PC-3 (cell line): ENCODE results near the gene HDAC4. TPM values are rescaled to one million over a fixed set of nuclear protein-coding genes. Genes with fewer than 3 reads are reported as not detected.

ENCODE experiments used
- ATAC-seq: fragments of 200-7000 bp; cut with Tn5 transposase; 2 replicates; pipeline ENCODE4 v1.9.1; 2020; ENCODE audit warnings: mild to moderate bottlenecking, moderate library complexity
- BruUV-seq: library from RNA; stranded (reverse); fragments of 400-500 nt; replicated peaks from 2 replicates; lab custom pipeline; 2021; lab: Mats Ljungman, UMichigan
- CTCF ChIA-PET: fragments of 300-600 bp; sonication (Branson Sonifier 250); formaldehyde crosslinking; loops from one replicate; lab custom pipeline; 2022; ENCODE audit warnings: antibody characterized with exemption; lab: Charles Lee
- POLR2A ChIA-PET: fragments of 300-600 bp; sonication (Branson Sonifier 250); formaldehyde crosslinking; loops from one replicate; lab custom pipeline; 2022; ENCODE audit warnings: antibody characterized with exemption; ENCODE audit not compliant: unreplicated experiment; lab: Charles Lee
- DNase-seq: peaks from one replicate; pipeline ENCODE4 v3.0.0-alpha.2; 2015
- H2AFZ ChIP-seq: fragments of 300-600 bp; sonication (generic); 2 replicates; pipeline ENCODE4 v1.6.0; 2016; ENCODE audit warnings: antibody characterized with exemption, low read length
- H3F3A ChIP-seq: fragments of 300-600 bp; sonication (generic); one replicate; pipeline ENCODE4 v1.6.0; 2017; ENCODE audit warnings: antibody characterized with exemption, low read length, control low read depth, mild to moderate bottlenecking; ENCODE audit not compliant: unreplicated experiment
- H3K27ac ChIP-seq: fragments of 300-600 bp; sonication (generic); 2 replicates; pipeline ENCODE4 v1.5.1; 2016; ENCODE audit warnings: mild to moderate bottlenecking, low read length
- H3K27me3 ChIP-seq: fragments of 300-600 bp; sonication (generic); 2 replicates; pipeline ENCODE4 v1.6.1; 2016; ENCODE audit warnings: low read length, mixed read lengths
- H3K36me3 ChIP-seq: fragments of 300-600 bp; sonication (generic); 2 replicates; pipeline ENCODE4 v1.6.1; 2016; ENCODE audit warnings: low read depth, mixed run types, low read length, mixed read lengths
- H3K4me1 ChIP-seq: fragments of 300-600 bp; sonication (generic); 2 replicates; pipeline ENCODE4 v1.5.1; 2016; ENCODE audit warnings: low read length; ENCODE audit not compliant: insufficient read depth
- H3K4me2 ChIP-seq: fragments of 300-600 bp; sonication (generic); 2 replicates; pipeline ENCODE4 v1.6.0; 2016; ENCODE audit warnings: low read length
- H3K4me3 ChIP-seq: fragments of 300-600 bp; sonication (generic); 2 replicates; pipeline ENCODE4 v1.5.1; 2016; ENCODE audit warnings: mild to moderate bottlenecking, low read length, mixed read lengths
- H3K79me2 ChIP-seq: fragments of 300-600 bp; sonication (generic); 2 replicates; pipeline ENCODE4 v1.6.1; 2017; ENCODE audit warnings: low read length, mixed read lengths
- H3K9ac ChIP-seq: fragments of 300-600 bp; sonication (generic); 2 replicates; pipeline ENCODE4 v1.6.0; 2016; ENCODE audit warnings: mild to moderate bottlenecking, low read length
- H3K9me2 ChIP-seq: fragments of 300-600 bp; sonication (generic); replicated peaks from 2 replicates; pipeline ENCODE4 v1.6.1; 2016; ENCODE audit warnings: mixed run types, low read length, mixed read lengths
- H3K9me3 ChIP-seq: fragments of 300-600 bp; sonication (generic); 2 replicates; pipeline ENCODE4 v1.6.1; 2016; ENCODE audit warnings: low read length, mixed read lengths
- H4K20me1 ChIP-seq: fragments of 300-600 bp; sonication (generic); 2 replicates; pipeline ENCODE4 v1.6.1; 2016; ENCODE audit warnings: low read length, mixed read lengths
- CTCF ChIP-seq: fragments of 300-600 bp; sonication (generic); conservative IDR thresholded peaks from 2 replicates; pipeline ENCODE4 v1.5.1; 2017; ENCODE audit warnings: antibody characterized with exemption, low read depth, mild to moderate bottlenecking, low read length
- EZH2 ChIP-seq: fragments of 300-600 bp; sonication (generic); IDR thresholded peaks from one replicate; pipeline ENCODE4 v1.6.1; 2017; ENCODE audit warnings: antibody characterized with exemption, mild to moderate bottlenecking, low read length; ENCODE audit not compliant: unreplicated experiment
- EZH2phosphoT487 ChIP-seq: fragments of 300-600 bp; sonication (generic); IDR thresholded peaks from 2 replicates; pipeline ENCODE4 v1.6.1; 2018; ENCODE audit warnings: mild to moderate bottlenecking, antibody characterized with exemption, low read length, borderline replicate concordance
- intact Hi-C: fragments of 100-400 bp; cut with micrococcal nuclease; formaldehyde crosslinking; loops from 2 replicates; pipeline ENCODE4 v1.9.0; 2023
- total RNA-seq: library from RNA; depleted of rRNA; stranded (reverse); fragments of >200 nt; gene quantifications from 2 replicates; pipeline ENCODE4 v1.2.3, GENCODE V29; 2014

The HDAC4 gene
- total RNA-seq, 1 experiment from 2014 or later: 8.5 TPM

- Histone ChIP-seq H4K20me1 (no peaks in the 10 kb centered on the region), H3K4me2 (no peak overlapping the region), H3K4me3 (no peak overlapping the region), H3K36me3 (no peaks in the 10 kb centered on the region), H3K79me2 (0 out of 2 replicates have a peak, but pooled peaks cover 1% of the 10 kb centered on the region), H3K4me1 (no peaks in the 10 kb centered on the region), H3K9me3 (no peaks in the 10 kb centered on the region), H3K27ac (no peak overlapping the region), H3K9me2 (no peaks in the 10 kb centered on the region), H2AFZ (no peak overlapping the region), H3K9ac (no peak overlapping the region), H3K27me3 (no peaks in the 10 kb centered on the region), H3F3A (no peaks in the 10 kb centered on the region)
- TF ChIP-seq CTCF (no peak), EZH2phosphoT487 (no peak), EZH2 (no peak)
- ChIA-PET POLR2A (no interaction called here), CTCF (no interaction called here)
- no TSS peak for BruUV-seq
- DNase-seq (no peak), ATAC-seq (no peak)
- intact Hi-C loops: no loop called here
Measured at GRCh38 chr2:239365782-239366435, 34.9 kb downstream of the HDAC4 start.

GRCh38 chr2:239365071-239365781, 35.6 kb downstream of the HDAC4 start:
- no peaks in the 10 kb centered on the region for H3K9me2 ChIP-seq
- H3K4me2 ChIP-seq: no peak overlapping the region
- intact Hi-C loops: no loop called here
- no peak overlapping the region for H3K27ac ChIP-seq
- BruUV-seq: no TSS peak
- H3K79me2 ChIP-seq: 0 out of 2 replicates have a peak, but pooled peaks cover 4% of the 10 kb centered on the region
- no peaks in the 10 kb centered on the region for H3F3A ChIP-seq
- no peaks in the 10 kb centered on the region for H3K9me3 ChIP-seq
- H3K9ac ChIP-seq: no peak overlapping the region
- no peak for ATAC-seq
- no peaks in the 10 kb centered on the region for H4K20me1 ChIP-seq
- H3K4me3 ChIP-seq: no peak overlapping the region
- TF ChIP-seq CTCF: no peak
- TF ChIP-seq EZH2phosphoT487: no peak
- TF ChIP-seq EZH2: no peak
- DNase-seq: no peak
- H3K27me3 ChIP-seq: no peaks in the 10 kb centered on the region
- ChIA-PET CTCF (no interaction called here), POLR2A (no interaction called here)
- no peaks in the 10 kb centered on the region for H3K4me1 ChIP-seq
- no peaks in the 10 kb centered on the region for H3K36me3 ChIP-seq
- H2AFZ ChIP-seq: no peak overlapping the region
